Astrocyte of the cerebellum (primary cell): ENCODE results near the gene FAU.
"Not testable (repeated sequence)": the region's sequence is repeated elsewhere in the genome, so short reads cannot be mapped to it uniquely, and the experiment has no call there.

ENCODE experiments used
- DNase-seq: peaks from one replicate; pipeline ENCODE4 v3.0.0-alpha.2; 2011; ENCODE audit warnings: low read depth
- H3K4me3 ChIP-seq: 2 replicates; pipeline ENCODE4 v1.5.1; 2011; ENCODE audit warnings: mild to moderate bottlenecking, low read depth, low read length, moderate library complexity
- CTCF ChIP-seq: IDR thresholded peaks from 2 replicates; pipeline ENCODE4 v1.5.1; 2012; ENCODE audit warnings: low read length, low read depth, moderate library complexity, mild to moderate bottlenecking; ENCODE audit errors: missing control alignments
- in situ Hi-C: cut with HindIII; loops from 2 replicates; pipeline ENCODE4 v1.10.0; 2017; ENCODE audit warnings: low sequenced_read_pairs

The FAU gene

GRCh38 chr11:65121447-65121864 is 478 bp downstream of the FAU start:
- no peak for DNase-seq
- in situ Hi-C loops, result no loop called here

GRCh38 chr11:65120831-65121230 is 1.1 kb downstream of the FAU start:
- in situ Hi-C loops, result no loop called here
- TF ChIP-seq CTCF, result no peak
- H3K4me3 ChIP-seq, result peak overlapping the region; percentile 99
- DNase-seq, result no peak

More at GRCh38 chr11:65121447-65121864, 478 bp downstream of the FAU start:
- TF ChIP-seq CTCF, result no peak
- peak overlapping the region; percentile 99 for H3K4me3 ChIP-seq

- H3K4me3 ChIP-seq, result no peak overlapping the region
- no peak for TF ChIP-seq CTCF
- in situ Hi-C loops, result no loop called here
- DNase-seq, result no peak
Measured at GRCh38 chr11:65119670-65119995, 2.3 kb downstream of the FAU start.

GRCh38 chr11:65118891-65119669 is 2.9 kb downstream of the FAU start:
- DNase-seq, in situ Hi-C loops, H3K4me3 ChIP-seq: not testable (repeated sequence)

- H3K4me3 ChIP-seq, result no peak overlapping the region
- DNase-seq, result no peak
- TF ChIP-seq CTCF, result no peak
- in situ Hi-C loops, result no loop called here
Measured at GRCh38 chr11:65118097-65118837, 3.7 kb downstream of the FAU start.

- DNase-seq, result peak; percentile 97
- TF ChIP-seq CTCF, result peak; percentile 92
- in situ Hi-C loops, result no loop called here
- peak within 1 kb of the TSS; percentile 85 for H3K4me3 ChIP-seq
Measured at GRCh38 chr11:65117206-65118096, 4.5 kb downstream of the FAU start, which contains the start of gene ZNHIT2. ZNHIT2 (minus strand) TSS chr11:65117701; CDS start chr11:65117653, 48 bp downstream.
